Kidney (tissue), 14 donors: ENCODE results near the gene ZNF350. TPM values are rescaled to one million over a fixed set of nuclear protein-coding genes. Genes with fewer than 3 reads are reported as not detected.

Source experiments
- DNase-seq, 5 donors: peaks; one replicate each; pipeline ENCODE4 v3.0.0-alpha.2; 2013 to 2020
- FAIRE-seq: peaks from 2 replicates; lab custom pipeline; 2012; peaks lifted over from hg19 to GRCh38; lab: Jason Lieb, UNC
- H3K27ac ChIP-seq, 2 donors: one replicate each; pipeline ENCODE4 v1.7.0; 2013; ENCODE audit warnings: low read depth in 2 of 2, low read length in 2 of 2, inconsistent platforms in 1 of 2
- H3K27me3 ChIP-seq: one replicate; pipeline ENCODE4 v1.7.1; 2013; ENCODE audit warnings: low read length, inconsistent platforms; ENCODE audit not compliant: control insufficient read depth, insufficient read depth
- H3K36me3 ChIP-seq, 3 donors: one replicate each; pipeline versions ENCODE4 v1.7.0 to v1.7.1; 2013; ENCODE audit warnings: low read length in 3 of 3, control low read depth in 1 of 3, inconsistent platforms in 1 of 3; ENCODE audit not compliant: insufficient read depth in 3 of 3, control insufficient read depth in 2 of 3
- H3K4me1 ChIP-seq, 3 donors: one replicate each; pipeline versions ENCODE4 v1.7.0 to v1.7.1; 2013; ENCODE audit warnings: low read length in 3 of 3, inconsistent platforms in 1 of 3, low read depth in 1 of 3; ENCODE audit not compliant: control insufficient read depth in 2 of 3, insufficient read depth in 2 of 3
- H3K4me3 ChIP-seq, 3 donors: one replicate each; pipeline versions ENCODE4 v1.7.0 to v1.8.1; 2013; ENCODE audit warnings: low read length in 3 of 3, control low read depth in 1 of 3, inconsistent platforms in 1 of 3
- H3K9ac ChIP-seq, 3 donors: one replicate each; pipeline versions ENCODE4 v1.7.0 to v1.7.1; 2013; ENCODE audit warnings: low read length in 3 of 3, control low read depth in 1 of 3, inconsistent platforms in 1 of 3
- H3K9me3 ChIP-seq, 3 donors: one replicate each; pipeline versions ENCODE4 v1.7.0 to v1.7.1; 2013; ENCODE audit warnings: low read length in 3 of 3, control low read depth in 1 of 3, inconsistent platforms in 1 of 3; ENCODE audit not compliant: control insufficient read depth in 2 of 3, insufficient read depth in 1 of 3
- CTCF ChIP-seq: IDR thresholded peaks from 3 replicates; pipeline ENCODE4 v1.5.1; 2012; ENCODE audit warnings: mild to moderate bottlenecking, moderate library complexity, borderline replicate concordance; ENCODE audit not compliant: insufficient read depth; ENCODE audit errors: extremely low read depth
- intact Hi-C: fragments of 100-400 bp; cut with DNase I; formaldehyde crosslinking; loops from one replicate; pipeline ENCODE4 v1.11.1; 2022
- polyA plus RNA-seq: library from polyadenylated mRNA; stranded (reverse); fragments of 350-450 nt; fragmentation: Illumina TruSeq; extraction: RNeasy Lipid Tissue Mini Kit (QIAGEN cat#74804); gene quantifications from one replicate; pipeline ENCODE4 v1.2.3, GENCODE V29; 2014; ENCODE audit warnings: low read depth, low replicate concordance; ENCODE audit not compliant: insufficient read depth
- total RNA-seq: library from RNA; stranded (reverse); fragmentation: NEBNext Ultra II Directional; extraction: Animal tissue kit (Norgen Biotek cat#: 25700); gene quantifications from one replicate; pipeline ENCODE4 v1.2.1, GENCODE V29; 2021
- donor health status: control.
- donor health status: control.
- donor health status: control.
- donor health status: control.
- donor health status: control.
- donor health status: DM: yes; HTN: yes; CAD: no.
- donor health status: Normal renal cell carcinoma (clear cell type).

Gene ZNF350
- total and polyA plus RNA-seq, 2 donors from 2014 or later: 7.8 to 18.9 TPM

GRCh38 chr19:52007451-52007805, 20.8 kb upstream of the ZNF350 start:
- Histone ChIP-seq H3K9me3 (peaks cover 0 to 3% (median 0%) of the 10 kb centered on the region in 3 donors), H3K9ac (peak overlapping the region; percentile 77 to 99 (median 88)), H3K27ac (peak overlapping the region; percentile 85 to 88), H3K36me3 (peaks cover 2 to 8% (median 4%) of the 10 kb centered on the region in 3 donors), H3K4me1 (peaks cover 0 to 3% (median 3%) of the 10 kb centered on the region in 3 donors), H3K4me3 (peak overlapping the region; percentile 99 to 100 (median 99)), H3K27me3 (no peaks in the 10 kb centered on the region)
- FAIRE-seq: no peak
- intact Hi-C loops: no loop called here
- DNase-seq: peak in 2 of 5 donors; percentile 51 to 77
- no peak for TF ChIP-seq CTCF

GRCh38 chr19:51994048-51994644, 7.5 kb upstream of the ZNF350 start:
- Histone ChIP-seq H3K27ac (no peak overlapping the region), H3K27me3 (no peaks in the 10 kb centered on the region), H3K9ac (no peak overlapping the region), H3K36me3 (peaks cover 24 to 51% (median 33%) of the 10 kb centered on the region in 3 donors), H3K9me3 (peaks cover 16 to 59% (median 34%) of the 10 kb centered on the region in 3 donors), H3K4me1 (no peaks in the 10 kb centered on the region), H3K4me3 (peak overlapping the region in 2 of 3 donors; percentile 26 to 31)
- DNase-seq: no peak
- no peak for TF ChIP-seq CTCF
- intact Hi-C loops: no loop called here
- FAIRE-seq: no peak

GRCh38 chr19:51993422-51993821, 6.8 kb upstream of the ZNF350 start:
- no peak for TF ChIP-seq CTCF
- no peak for FAIRE-seq
- no peaks in the 10 kb centered on the region for H3K27me3 ChIP-seq
- peaks cover 16 to 61% (median 34%) of the 10 kb centered on the region in 3 donors for H3K9me3 ChIP-seq
- intact Hi-C loops: no loop called here
- H3K27ac ChIP-seq: no peak overlapping the region
- H3K4me3 ChIP-seq: peak overlapping the region in 2 of 3 donors; percentile 2 to 31
- H3K4me1 ChIP-seq: no peaks in the 10 kb centered on the region
- no peak overlapping the region for H3K9ac ChIP-seq
- DNase-seq: no peak
- H3K36me3 ChIP-seq: peaks cover 21 to 44% (median 29%) of the 10 kb centered on the region in 3 donors
